Glutamatergic neuron (in vitro differentiated cells): ENCODE measurements around the gene TAX1BP3. TPM values are rescaled to one million over a fixed set of nuclear protein-coding genes. Genes with fewer than 3 reads are reported as not detected.

ENCODE experiments used
- DNase-seq: peaks from one replicate; pipeline ENCODE4 v3.0.0; 2022
- H3K27ac Mint-ChIP-seq: one replicate; pipeline ENCODE4 v1.8.0; 2020; ENCODE audit warnings: mild to moderate bottlenecking, mixed read lengths, inconsistent platforms; ENCODE audit not compliant: unreplicated experiment
- H3K27me3 Mint-ChIP-seq: one replicate; pipeline ENCODE4 v1.8.0; 2020; ENCODE audit warnings: mild to moderate bottlenecking, moderate library complexity, mixed read lengths, inconsistent platforms; ENCODE audit not compliant: unreplicated experiment
- H3K36me3 Mint-ChIP-seq: one replicate; pipeline ENCODE4 v1.8.0; 2020; ENCODE audit warnings: mild to moderate bottlenecking, mixed read lengths, inconsistent platforms; ENCODE audit not compliant: unreplicated experiment
- H3K4me1 Mint-ChIP-seq: one replicate; pipeline ENCODE4 v1.8.0; 2020; ENCODE audit warnings: mild to moderate bottlenecking, low read depth, mixed read lengths, inconsistent platforms; ENCODE audit not compliant: unreplicated experiment
- H3K4me3 Mint-ChIP-seq: one replicate; pipeline ENCODE4 v1.8.0; 2020; ENCODE audit warnings: mild to moderate bottlenecking, mixed read lengths, inconsistent platforms; ENCODE audit not compliant: unreplicated experiment
- H3K9me3 Mint-ChIP-seq: one replicate; pipeline ENCODE4 v1.8.0; 2020; ENCODE audit warnings: mild to moderate bottlenecking, moderate library complexity, mixed read lengths, inconsistent platforms; ENCODE audit not compliant: unreplicated experiment
- total RNA-seq: library from RNA; stranded (reverse); fragmentation: NEBNext Ultra II Directional; extraction: Animal tissue kit (Norgen Biotek cat#: 25700); gene quantifications from one replicate; pipeline ENCODE4 v1.2.1, GENCODE V29; 2021; ENCODE audit not compliant: unreplicated experiment
- TF ChIP-seq, protein P1 (sequence below): fragments of 200-600 bp; sonication (generic); IDR thresholded peaks from one replicate; pipeline ENCODE4 v1.5.0; 2021; ENCODE audit not compliant: partially characterized antibody, unreplicated experiment

Gene TAX1BP3
- total RNA-seq, 1 donor from 2014 or later = 91.4 TPM

- Mint-ChIP-seq H3K36me3 (no peaks in the 10 kb centered on the region), H3K9me3 (peaks cover 7% of the 10 kb centered on the region), H3K27me3 (peaks cover 17% of the 10 kb centered on the region), H3K27ac (no peak overlapping the region), H3K4me1 (peaks cover 5% of the 10 kb centered on the region), H3K4me3 (no peak overlapping the region)
- DNase-seq = no peak
- TF ChIP-seq, protein P1, sequence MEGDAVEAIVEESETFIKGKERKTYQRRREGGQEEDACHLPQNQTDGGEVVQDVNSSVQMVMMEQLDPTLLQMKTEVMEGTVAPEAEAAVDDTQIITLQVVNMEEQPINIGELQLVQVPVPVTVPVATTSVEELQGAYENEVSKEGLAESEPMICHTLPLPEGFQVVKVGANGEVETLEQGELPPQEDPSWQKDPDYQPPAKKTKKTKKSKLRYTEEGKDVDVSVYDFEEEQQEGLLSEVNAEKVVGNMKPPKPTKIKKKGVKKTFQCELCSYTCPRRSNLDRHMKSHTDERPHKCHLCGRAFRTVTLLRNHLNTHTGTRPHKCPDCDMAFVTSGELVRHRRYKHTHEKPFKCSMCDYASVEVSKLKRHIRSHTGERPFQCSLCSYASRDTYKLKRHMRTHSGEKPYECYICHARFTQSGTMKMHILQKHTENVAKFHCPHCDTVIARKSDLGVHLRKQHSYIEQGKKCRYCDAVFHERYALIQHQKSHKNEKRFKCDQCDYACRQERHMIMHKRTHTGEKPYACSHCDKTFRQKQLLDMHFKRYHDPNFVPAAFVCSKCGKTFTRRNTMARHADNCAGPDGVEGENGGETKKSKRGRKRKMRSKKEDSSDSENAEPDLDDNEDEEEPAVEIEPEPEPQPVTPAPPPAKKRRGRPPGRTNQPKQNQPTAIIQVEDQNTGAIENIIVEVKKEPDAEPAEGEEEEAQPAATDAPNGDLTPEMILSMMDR = no peak
Measured at GRCh38 chr17:3658784-3659449, 9.5 kb downstream of the TAX1BP3 start.

DNA sequence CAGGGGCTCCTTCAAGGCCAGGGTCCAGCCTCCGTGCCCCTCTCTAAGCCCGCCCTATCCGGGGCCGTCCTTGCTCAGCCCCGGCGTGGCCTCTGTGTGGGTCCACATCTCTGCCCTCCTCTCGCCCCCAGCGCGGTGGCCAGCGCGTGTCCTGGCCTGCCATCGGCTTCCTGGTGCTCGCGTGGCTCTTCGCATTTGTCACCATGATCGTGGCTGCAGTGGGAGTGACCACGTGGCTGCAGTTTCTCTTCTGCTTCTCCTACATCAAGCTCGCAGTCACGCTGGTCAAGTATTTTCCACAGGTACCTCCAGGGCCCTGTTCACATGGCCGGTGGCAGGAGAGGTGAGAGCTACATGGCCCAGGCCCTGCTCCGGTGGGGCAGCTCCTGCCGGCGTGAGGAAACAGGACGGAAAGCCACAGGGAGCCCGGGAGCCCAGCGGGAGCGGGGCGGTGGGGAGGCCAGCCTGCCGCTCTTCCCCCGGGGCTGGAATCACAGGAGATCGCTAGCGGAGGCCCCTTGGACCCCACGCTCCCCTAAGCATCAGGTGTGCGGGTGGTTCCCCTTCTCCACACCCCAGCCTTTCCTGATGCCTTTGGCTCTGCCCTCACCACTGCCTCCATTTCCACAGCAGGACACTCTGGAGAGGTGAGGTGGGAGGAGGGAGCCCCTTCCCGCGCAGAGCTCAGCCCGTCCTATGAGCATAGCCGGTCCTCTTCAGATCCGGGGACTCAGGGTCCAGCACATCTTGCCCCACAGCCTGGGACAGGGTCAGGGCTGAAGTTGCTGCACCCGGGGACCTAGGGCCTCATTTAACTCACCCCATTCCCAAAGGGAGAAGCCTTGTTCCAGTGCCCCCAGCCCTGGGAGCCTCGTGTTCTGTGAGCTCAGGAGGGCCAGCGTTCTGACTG lies 10.2 kb downstream of the TAX1BP3 start:
- Mint-ChIP-seq H3K27me3 (peaks cover 12% of the 10 kb centered on the region), H3K4me3 (no peak overlapping the region), H3K27ac (no peak overlapping the region), H3K36me3 (no peaks in the 10 kb centered on the region), H3K9me3 (peaks cover 4% of the 10 kb centered on the region), H3K4me1 (peaks cover 3% of the 10 kb centered on the region)
- TF ChIP-seq, protein P1 = no peak
- no peak for DNase-seq

DNA sequence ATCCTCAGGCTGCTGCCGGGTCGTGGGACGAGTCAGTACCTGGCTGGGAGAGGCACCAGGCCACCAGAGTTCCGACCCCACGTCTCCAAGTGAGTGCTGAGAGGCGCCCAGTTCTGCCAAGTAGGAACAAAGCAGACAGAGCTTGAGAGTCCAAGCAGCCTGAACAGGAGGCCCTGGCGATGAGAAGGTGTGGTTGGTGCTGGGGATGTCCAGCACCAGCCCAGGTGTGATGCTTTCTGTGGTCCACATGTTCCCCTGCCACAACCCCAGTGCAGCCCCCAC lies 10.8 kb downstream of the TAX1BP3 start:
- Mint-ChIP-seq H3K9me3 (no peaks in the 10 kb centered on the region), H3K4me3 (no peak overlapping the region)

GRCh38 chr17:3656755-3657587 lies 11.4 kb downstream of the TAX1BP3 start:
- Mint-ChIP-seq H3K36me3 (no peaks in the 10 kb centered on the region), H3K4me3 (no peak overlapping the region), H3K27ac (no peak overlapping the region), H3K27me3 (peaks cover 8% of the 10 kb centered on the region), H3K9me3 (no peaks in the 10 kb centered on the region), H3K4me1 (no peaks in the 10 kb centered on the region)
- TF ChIP-seq, protein P1 = no peak
- no peak for DNase-seq

More for the DNA sequence above, 10.8 kb downstream of the TAX1BP3 start:
- DNase-seq = no peak
- TF ChIP-seq, protein P1 = no peak
- Mint-ChIP-seq H3K27ac (no peak overlapping the region), H3K4me1 (no peaks in the 10 kb centered on the region), H3K27me3 (peaks cover 9% of the 10 kb centered on the region), H3K36me3 (no peaks in the 10 kb centered on the region)
